ENCODE results near the gene KMT2C.

KMT2C gene

DNA sequence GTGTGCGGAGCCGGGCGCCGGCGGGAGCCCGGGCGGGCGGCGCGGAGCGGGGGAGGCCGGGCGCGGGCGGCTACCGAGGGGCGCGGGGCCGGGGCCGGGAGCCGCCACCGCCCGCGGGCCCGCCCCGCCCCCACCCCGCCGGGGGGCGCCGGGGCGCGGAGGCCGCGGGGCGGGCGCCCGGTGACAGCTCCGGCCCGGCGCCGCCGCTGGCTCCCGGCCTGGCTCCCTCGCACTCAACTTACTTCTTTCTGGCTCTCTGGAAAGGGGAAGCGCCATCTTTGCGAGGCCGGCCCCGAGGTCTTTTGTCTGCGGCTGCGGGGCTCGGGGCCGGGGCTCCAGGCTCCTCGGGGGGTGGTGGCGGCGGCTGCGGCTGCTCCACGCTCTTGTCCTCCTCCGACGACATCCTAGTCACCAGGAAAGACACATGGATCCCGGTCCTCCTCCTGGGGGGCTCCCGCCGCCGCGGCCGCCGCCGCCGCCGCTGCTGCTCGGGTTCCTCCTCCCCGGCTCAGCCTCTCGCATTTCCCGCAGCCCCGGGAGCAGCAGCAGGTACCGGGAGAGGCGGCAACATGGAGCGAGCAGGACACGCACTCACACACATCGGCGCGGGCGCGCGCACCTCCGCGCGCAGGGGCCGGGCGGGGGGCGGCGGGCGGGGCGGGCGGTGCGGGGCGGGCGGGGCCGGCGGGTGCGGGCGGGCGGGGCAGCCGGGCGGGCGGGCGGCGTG is at the start of gene KMT2C:
TSS of gene KMT2C (minus strand) at position 620 of the 727 bp plus-strand sequence. CDS start at position 403, 217 bp downstream.
- peaks cover 23% of the 10 kb centered on the region for H3K4me1 ChIP-seq (ENCODE audit: insufficient read depth, low read length, poor library complexity, severe bottlenecking)
- H4K20me1 ChIP-seq (ENCODE audit: insufficient read depth, low read length, poor library complexity, severe bottlenecking): peaks cover 34% of the 10 kb centered on the region
- peak within 1 kb of the TSS; percentile 81 for H3K4me2 ChIP-seq (ENCODE audit: low read depth, low read length, poor library complexity, severe bottlenecking)
- H3K27me3 ChIP-seq (ENCODE audit: insufficient read depth, low read length, poor library complexity, severe bottlenecking): no peaks in the 10 kb centered on the region
- H3K36me3 ChIP-seq (ENCODE audit: insufficient read depth, low read length): no peaks in the 10 kb centered on the region
- H3K9me2 ChIP-seq (replicated peaks; ENCODE audit: low read depth, low read length): no peaks in the 10 kb centered on the region
- H3K9ac ChIP-seq (ENCODE audit: low read depth, low read length, poor library complexity, severe bottlenecking): peak within 1 kb of the TSS; percentile 87
- no peaks in the 10 kb centered on the region; the same call in 1 of the 2 replicates for H3F3A ChIP-seq (ENCODE audit: low read depth)
- peaks cover 49% of the 10 kb centered on the region for H3K79me2 ChIP-seq (ENCODE audit: insufficient read depth, low read length)
- TF ChIP-seq CTCF (conservative IDR thresholded peaks at IDR 0.05; ENCODE audit: low read length) (no peak), EZH2phosphoT487 (IDR thresholded peaks at IDR 0.05; ENCODE audit: borderline replicate concordance) (no peak)
- H3K9me3 ChIP-seq (ENCODE audit: insufficient read depth, low read depth, low read length): no peaks in the 10 kb centered on the region
- H3K4me3 ChIP-seq (ENCODE audit: low read length, poor library complexity, severe bottlenecking): peak within 1 kb of the TSS; percentile 89
- peak within 1 kb of the TSS; percentile 77 for H2AFZ ChIP-seq (ENCODE audit: low read length)

DNA sequence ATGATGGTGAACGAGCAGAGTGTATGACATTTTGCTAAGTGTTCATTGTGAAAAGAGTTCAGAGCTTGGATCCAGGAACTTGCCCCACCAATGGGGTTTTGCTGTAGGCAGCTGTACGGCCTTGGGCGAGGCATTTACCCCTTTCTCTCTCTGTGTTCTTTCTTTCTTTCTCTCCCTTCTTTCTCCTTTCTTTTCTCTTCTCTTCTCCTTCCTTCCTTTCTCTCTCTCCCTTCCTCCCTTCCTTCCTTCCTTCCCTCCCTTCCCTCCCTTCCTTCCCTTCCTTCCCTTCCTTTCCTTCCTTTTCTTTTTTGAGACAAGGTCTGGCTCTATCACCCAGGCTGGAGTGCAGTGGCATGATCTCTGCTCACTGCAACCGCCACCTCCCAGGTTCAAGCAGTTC is 45.3 kb upstream of the KMT2C start:
- Histone ChIP-seq H3K27me3 (ENCODE audit: insufficient read depth, low read length, poor library complexity, severe bottlenecking) (no peaks in the 10 kb centered on the region), H3K4me3 (ENCODE audit: low read length, poor library complexity, severe bottlenecking) (no peak overlapping the region), H4K20me1 (ENCODE audit: insufficient read depth, low read length, poor library complexity, severe bottlenecking) (no peaks in the 10 kb centered on the region), H2AFZ (ENCODE audit: low read length) (no peak overlapping the region), H3K9me3 (ENCODE audit: insufficient read depth, low read depth, low read length) (no peaks in the 10 kb centered on the region), H3K4me1 (ENCODE audit: insufficient read depth, low read length, poor library complexity, severe bottlenecking) (no peaks in the 10 kb centered on the region), H3K9me2 (replicated peaks; ENCODE audit: low read depth, low read length) (no peaks in the 10 kb centered on the region), H3K4me2 (ENCODE audit: low read depth, low read length, poor library complexity, severe bottlenecking) (no peak overlapping the region), H3F3A (ENCODE audit: low read depth) (no peaks in the 10 kb centered on the region), H3K36me3 (ENCODE audit: insufficient read depth, low read length) (no peaks in the 10 kb centered on the region), H3K9ac (ENCODE audit: low read depth, low read length, poor library complexity, severe bottlenecking) (no peak overlapping the region), H3K79me2 (ENCODE audit: insufficient read depth, low read length) (no peaks in the 10 kb centered on the region)
- TF ChIP-seq EZH2phosphoT487 (IDR thresholded peaks at IDR 0.05; ENCODE audit: borderline replicate concordance) (no peak), CTCF (conservative IDR thresholded peaks at IDR 0.05; ENCODE audit: low read length) (no peak)

GRCh38 chr7:152480664-152481063 is 44.9 kb upstream of the KMT2C start:
- Histone ChIP-seq H4K20me1 (ENCODE audit: insufficient read depth, low read length, poor library complexity, severe bottlenecking) (no peaks in the 10 kb centered on the region), H3K9ac (ENCODE audit: low read depth, low read length, poor library complexity, severe bottlenecking) (no peak overlapping the region), H3K4me3 (ENCODE audit: low read length, poor library complexity, severe bottlenecking) (no peak overlapping the region), H3K9me3 (ENCODE audit: insufficient read depth, low read depth, low read length) (no peaks in the 10 kb centered on the region), H3K4me2 (ENCODE audit: low read depth, low read length, poor library complexity, severe bottlenecking) (no peak overlapping the region), H3K4me1 (ENCODE audit: insufficient read depth, low read length, poor library complexity, severe bottlenecking) (no peaks in the 10 kb centered on the region), H3K9me2 (replicated peaks; ENCODE audit: low read depth, low read length) (no peaks in the 10 kb centered on the region), H3K79me2 (ENCODE audit: insufficient read depth, low read length) (no peaks in the 10 kb centered on the region), H2AFZ (ENCODE audit: low read length) (no peak overlapping the region), H3K27me3 (ENCODE audit: insufficient read depth, low read length, poor library complexity, severe bottlenecking) (no peaks in the 10 kb centered on the region), H3K36me3 (ENCODE audit: insufficient read depth, low read length) (no peaks in the 10 kb centered on the region), H3F3A (ENCODE audit: low read depth) (no peaks in the 10 kb centered on the region)
- TF ChIP-seq EZH2phosphoT487 (IDR thresholded peaks at IDR 0.05; ENCODE audit: borderline replicate concordance) (no peak), CTCF (conservative IDR thresholded peaks at IDR 0.05; ENCODE audit: low read length) (no peak)

Data from Loucy (cell line).